ENCODE results near the gene CFAP77.

CFAP77 gene

DNA sequence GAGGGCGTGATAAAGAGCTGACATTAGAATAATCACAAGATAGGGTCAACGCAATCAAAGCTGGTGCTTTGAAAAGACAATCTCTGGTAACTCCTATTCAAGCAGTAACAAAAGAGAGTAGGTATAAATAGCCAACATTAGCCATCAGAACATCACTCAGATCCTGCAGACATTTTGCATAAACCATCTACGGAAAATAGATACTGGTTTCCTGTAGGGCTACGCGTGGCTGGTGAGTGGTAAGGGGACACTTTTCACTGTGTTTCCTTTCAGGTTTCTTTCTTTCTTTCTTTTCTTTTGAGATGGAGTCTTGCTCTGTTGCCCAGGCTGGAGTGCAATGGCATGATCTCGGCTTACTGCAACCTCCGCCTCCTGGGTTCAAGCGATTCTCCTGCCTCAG lies 25.6 kb upstream of the CFAP77 start:
- H3K4me3 ChIP-seq (ENCODE audit: low read length), result no peak overlapping the region
- no peaks in the 10 kb centered on the region for H3K4me1 ChIP-seq (ENCODE audit: control insufficient read depth, insufficient read depth, low read length)
- no peak overlapping the region for H3K9ac ChIP-seq (ENCODE audit: low read length)
- H3K36me3 ChIP-seq (ENCODE audit: control insufficient read depth, insufficient read depth, low read length), result peaks cover 18% of the 10 kb centered on the region
- no peaks in the 10 kb centered on the region for H3K27me3 ChIP-seq (ENCODE audit: control insufficient read depth, insufficient read depth, low read length)
- no peak overlapping the region for H3K27ac ChIP-seq (ENCODE audit: low read depth, low read length)

DNA sequence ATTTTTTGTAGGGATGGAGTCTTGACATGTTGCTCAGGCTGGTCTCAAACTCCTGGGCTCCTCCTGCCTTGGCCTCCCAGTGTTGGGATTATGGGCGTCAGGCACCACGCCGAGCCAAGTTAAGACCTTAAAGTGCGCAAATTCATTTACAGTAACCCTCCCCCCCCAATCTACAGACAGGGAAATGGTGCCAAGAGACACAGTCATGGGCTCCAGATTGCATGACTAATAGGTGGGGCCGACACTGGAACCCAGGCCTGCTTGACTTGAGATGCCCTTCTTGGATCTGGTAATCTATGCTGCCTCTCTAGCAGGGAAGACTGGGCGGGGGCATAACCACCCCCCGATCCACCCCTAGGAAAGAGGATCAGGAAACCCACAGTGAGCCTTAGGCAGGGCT lies 22.9 kb upstream of the CFAP77 start:
- peaks cover 32% of the 10 kb centered on the region for H3K36me3 ChIP-seq (ENCODE audit: control insufficient read depth, insufficient read depth, low read length)
- no peak overlapping the region for H3K27ac ChIP-seq (ENCODE audit: low read depth, low read length)
- H3K4me3 ChIP-seq (ENCODE audit: low read length), result no peak overlapping the region
- no peak overlapping the region for H3K9ac ChIP-seq (ENCODE audit: low read length)
- H3K27me3 ChIP-seq (ENCODE audit: control insufficient read depth, insufficient read depth, low read length), result no peaks in the 10 kb centered on the region
- H3K4me1 ChIP-seq (ENCODE audit: control insufficient read depth, insufficient read depth, low read length), result no peaks in the 10 kb centered on the region

DNA sequence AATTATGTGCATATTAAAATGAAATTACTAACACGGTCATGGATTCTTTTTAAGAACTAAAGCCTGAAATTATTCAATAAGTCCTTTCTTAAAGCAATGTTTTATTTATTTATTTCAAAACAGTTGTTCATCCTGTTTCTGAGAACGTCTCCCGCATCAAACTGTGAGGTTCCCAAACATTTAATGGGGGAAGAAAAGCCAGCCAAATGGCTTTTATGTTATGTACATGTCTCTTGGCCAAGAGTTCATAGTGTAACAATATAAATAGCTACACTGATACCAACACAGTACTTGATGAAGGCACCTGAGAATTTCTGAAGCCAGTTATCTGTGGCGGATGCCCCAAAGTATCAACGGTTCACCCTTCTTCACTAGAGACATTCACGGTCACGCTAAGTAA lies 19.0 kb upstream of the CFAP77 start:
- H3K4me3 ChIP-seq (ENCODE audit: low read length), result no peak overlapping the region
- H3K27me3 ChIP-seq (ENCODE audit: control insufficient read depth, insufficient read depth, low read length), result no peaks in the 10 kb centered on the region
- no peak overlapping the region for H3K9ac ChIP-seq (ENCODE audit: low read length)
- H3K4me1 ChIP-seq (ENCODE audit: control insufficient read depth, insufficient read depth, low read length), result no peaks in the 10 kb centered on the region
- H3K36me3 ChIP-seq (ENCODE audit: control insufficient read depth, insufficient read depth, low read length), result peaks cover 32% of the 10 kb centered on the region
- no peak overlapping the region for H3K27ac ChIP-seq (ENCODE audit: low read depth, low read length)

DNA sequence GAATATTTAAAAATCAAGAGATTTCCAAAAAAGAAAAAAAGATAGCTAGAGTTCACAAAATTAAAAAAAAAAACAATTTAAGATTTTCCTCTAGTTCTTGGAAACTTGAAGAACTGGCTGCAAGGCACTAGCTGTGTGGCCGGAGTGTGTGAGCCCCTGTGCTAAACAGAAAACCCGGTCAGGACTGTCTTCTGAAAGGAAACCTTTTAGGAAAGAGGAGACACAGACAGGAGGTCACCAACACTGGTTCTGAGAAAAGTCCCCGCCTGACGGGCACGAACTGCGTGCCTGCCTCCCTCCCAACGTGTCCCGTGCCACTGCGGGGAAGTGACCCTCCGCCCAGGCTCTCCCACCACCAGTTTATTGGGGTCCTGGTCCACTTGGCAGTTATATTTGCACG lies 18.6 kb upstream of the CFAP77 start:
- H3K27ac ChIP-seq (ENCODE audit: low read depth, low read length), result no peak overlapping the region
- peaks cover 35% of the 10 kb centered on the region for H3K36me3 ChIP-seq (ENCODE audit: control insufficient read depth, insufficient read depth, low read length)
- H3K4me1 ChIP-seq (ENCODE audit: control insufficient read depth, insufficient read depth, low read length), result no peaks in the 10 kb centered on the region
- H3K9ac ChIP-seq (ENCODE audit: low read length), result no peak overlapping the region
- H3K4me3 ChIP-seq (ENCODE audit: low read length), result no peak overlapping the region
- H3K27me3 ChIP-seq (ENCODE audit: control insufficient read depth, insufficient read depth, low read length), result no peaks in the 10 kb centered on the region

DNA sequence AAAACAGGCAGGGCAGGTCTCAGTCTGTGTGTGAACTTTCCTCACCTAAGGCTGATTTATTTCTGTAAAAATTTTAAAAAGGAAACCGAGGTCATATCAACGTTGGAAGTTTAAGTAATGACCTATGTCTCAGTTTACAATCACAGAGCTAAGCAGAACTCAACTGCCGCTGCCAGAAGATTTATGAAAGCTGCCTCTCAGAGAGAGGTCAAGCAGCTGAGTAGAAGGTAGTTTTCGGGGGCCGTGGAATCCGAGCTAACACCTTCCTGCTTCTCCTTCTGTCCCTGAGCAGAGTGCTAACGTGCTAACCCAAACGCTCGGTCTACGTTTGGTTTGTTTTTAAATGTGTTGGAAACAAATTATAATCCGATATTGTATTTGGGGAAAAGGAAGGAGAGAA lies 14.5 kb upstream of the CFAP77 start:
- H3K27me3 ChIP-seq (ENCODE audit: control insufficient read depth, insufficient read depth, low read length), result no peaks in the 10 kb centered on the region
- peaks cover 37% of the 10 kb centered on the region for H3K36me3 ChIP-seq (ENCODE audit: control insufficient read depth, insufficient read depth, low read length)
- H3K9ac ChIP-seq (ENCODE audit: low read length), result no peak overlapping the region
- no peak overlapping the region for H3K27ac ChIP-seq (ENCODE audit: low read depth, low read length)
- H3K4me3 ChIP-seq (ENCODE audit: low read length), result no peak overlapping the region
- H3K4me1 ChIP-seq (ENCODE audit: control insufficient read depth, insufficient read depth, low read length), result no peaks in the 10 kb centered on the region

DNA sequence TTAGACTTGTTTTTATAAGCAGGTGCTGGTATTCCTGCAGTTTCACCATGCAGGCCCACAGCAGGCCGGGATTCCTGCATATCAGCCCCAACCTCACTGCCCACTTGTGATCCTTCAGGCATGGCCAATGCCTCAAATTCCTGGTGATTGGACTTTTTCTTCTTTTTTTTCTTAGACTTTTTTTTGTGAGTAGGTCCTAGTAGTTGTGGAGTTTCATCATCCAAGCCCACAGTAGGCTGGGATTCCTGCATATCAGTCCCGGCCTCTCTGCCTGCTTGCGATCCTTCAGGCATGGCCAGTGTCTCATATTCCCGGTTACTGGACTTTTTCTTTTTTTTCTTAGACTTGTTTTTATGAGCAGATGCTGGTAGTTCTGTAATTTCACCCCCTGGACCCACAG lies 8.2 kb upstream of the CFAP77 start:
- Histone ChIP-seq H3K27me3 (ENCODE audit: control insufficient read depth, insufficient read depth, low read length) (no peaks in the 10 kb centered on the region), H3K36me3 (ENCODE audit: control insufficient read depth, insufficient read depth, low read length) (peaks cover 21% of the 10 kb centered on the region), H3K4me1 (ENCODE audit: control insufficient read depth, insufficient read depth, low read length) (peaks cover 4% of the 10 kb centered on the region), H3K4me3 (ENCODE audit: low read length) (no peak overlapping the region), H3K27ac (ENCODE audit: low read depth, low read length) (no peak overlapping the region), H3K9ac (ENCODE audit: low read length) (no peak overlapping the region)

DNA sequence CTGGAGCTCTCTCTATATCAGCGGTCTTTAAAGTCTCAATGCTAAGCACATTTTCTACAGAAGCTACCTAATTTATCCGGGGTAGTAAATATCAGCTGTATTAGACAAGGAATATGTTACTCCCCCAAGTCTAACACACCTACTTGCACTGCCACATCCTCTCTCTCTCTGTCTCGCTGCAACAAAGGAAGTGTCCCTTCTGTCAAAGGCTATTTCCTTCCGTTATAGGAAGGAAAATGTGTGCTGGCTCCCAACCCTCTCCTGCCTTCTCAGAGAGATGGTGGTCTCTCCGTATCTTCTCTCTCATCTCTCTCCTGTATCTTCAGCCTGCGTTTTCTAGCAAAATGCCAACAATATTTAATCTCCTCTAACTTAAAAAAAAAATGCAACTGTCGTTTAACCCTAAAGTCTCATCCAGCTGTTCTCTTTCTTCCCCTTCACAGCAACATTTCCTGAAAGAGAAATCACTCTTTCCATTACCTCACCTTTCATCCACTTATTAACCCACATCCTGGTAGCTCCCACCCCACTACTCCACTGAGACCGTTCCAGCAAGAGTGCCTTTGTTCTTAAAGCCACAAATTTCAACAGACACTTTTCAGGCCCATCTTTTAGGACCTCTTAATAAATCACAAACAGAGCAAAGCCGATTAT lies 5.7 kb upstream of the CFAP77 start:
- Histone ChIP-seq H3K27me3 (ENCODE audit: control insufficient read depth, insufficient read depth, low read length) (no peaks in the 10 kb centered on the region), H3K4me3 (ENCODE audit: low read length) (no peak overlapping the region), H3K27ac (ENCODE audit: low read depth, low read length) (no peak overlapping the region), H3K4me1 (ENCODE audit: control insufficient read depth, insufficient read depth, low read length) (peaks cover 7% of the 10 kb centered on the region), H3K36me3 (ENCODE audit: control insufficient read depth, insufficient read depth, low read length) (peaks cover 8% of the 10 kb centered on the region), H3K9ac (ENCODE audit: low read length) (no peak overlapping the region)

DNA sequence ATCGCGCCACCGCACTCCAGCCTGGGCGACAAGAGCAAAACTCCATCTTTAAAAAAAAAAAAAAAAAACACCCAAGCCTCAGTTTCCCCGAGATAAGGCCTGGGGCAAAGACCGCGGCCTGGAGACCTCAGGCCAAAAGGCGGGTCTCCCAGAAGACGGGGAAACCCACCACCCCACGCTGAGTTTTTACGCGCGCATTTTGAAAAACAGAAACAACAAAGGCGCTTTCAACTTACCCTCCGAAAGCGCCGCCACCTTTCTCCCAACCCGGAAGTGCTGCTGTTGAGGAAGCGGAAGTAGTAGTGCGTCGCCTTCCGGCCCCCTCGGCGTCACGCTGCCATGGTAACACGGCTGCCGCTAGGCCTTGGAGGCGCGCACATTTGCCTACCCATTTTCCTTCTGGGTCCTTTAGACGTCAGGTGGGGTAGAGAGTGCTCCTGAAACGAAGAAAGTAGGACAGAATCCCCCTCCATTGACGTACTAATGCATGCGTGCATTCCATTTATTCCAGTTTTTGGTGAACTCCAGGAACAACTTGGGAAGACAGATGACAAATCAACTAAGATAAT lies 3.4 kb upstream of the CFAP77 start, which contains the start of gene TTF1:
Gene TTF1, minus strand, starts transcription at position 287 of the 569 bp plus-strand sequence. CDS start 4,019 bp downstream, outside the sequence.
- Histone ChIP-seq H3K27me3 (ENCODE audit: control insufficient read depth, insufficient read depth, low read length) (peaks cover 6% of the 10 kb centered on the region), H3K4me3 (ENCODE audit: low read length) (peak within 1 kb of the TSS; percentile 86), H3K9ac (ENCODE audit: low read length) (no peak within 1 kb of the TSS), H3K27ac (ENCODE audit: low read depth, low read length) (no peak within 1 kb of the TSS), H3K36me3 (ENCODE audit: control insufficient read depth, insufficient read depth, low read length) (peaks cover 4% of the 10 kb centered on the region), H3K4me1 (ENCODE audit: control insufficient read depth, insufficient read depth, low read length) (peaks cover 7% of the 10 kb centered on the region)

DNA sequence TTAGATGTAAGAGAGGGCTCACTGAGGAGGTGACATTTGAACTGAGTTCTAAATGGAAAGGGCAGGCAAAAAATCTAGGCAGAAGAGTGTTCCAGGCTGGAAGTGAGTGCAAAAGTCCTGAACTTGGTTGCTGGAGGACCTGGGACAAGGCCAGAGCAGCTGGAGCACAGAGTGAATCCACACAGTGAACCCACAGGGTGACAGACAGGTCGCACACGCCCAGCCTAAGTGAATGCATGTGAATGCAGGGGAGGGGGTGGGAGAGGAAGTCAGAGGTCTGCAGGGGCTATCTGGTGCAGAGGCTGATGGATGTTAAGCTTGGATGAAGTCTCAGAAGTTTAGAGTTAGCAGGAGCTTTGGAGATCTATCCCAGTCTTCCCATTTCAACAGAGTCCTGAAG lies 2.8 kb upstream of the CFAP77 start:
- Histone ChIP-seq H3K36me3 (ENCODE audit: control insufficient read depth, insufficient read depth, low read length) (peaks cover under 1% of the 10 kb centered on the region), H3K9ac (ENCODE audit: low read length) (no peak overlapping the region), H3K27ac (ENCODE audit: low read depth, low read length) (no peak overlapping the region), H3K27me3 (ENCODE audit: control insufficient read depth, insufficient read depth, low read length) (peaks cover 12% of the 10 kb centered on the region), H3K4me1 (ENCODE audit: control insufficient read depth, insufficient read depth, low read length) (peaks cover 7% of the 10 kb centered on the region), H3K4me3 (ENCODE audit: low read length) (peak overlapping the region; percentile 86)

DNA sequence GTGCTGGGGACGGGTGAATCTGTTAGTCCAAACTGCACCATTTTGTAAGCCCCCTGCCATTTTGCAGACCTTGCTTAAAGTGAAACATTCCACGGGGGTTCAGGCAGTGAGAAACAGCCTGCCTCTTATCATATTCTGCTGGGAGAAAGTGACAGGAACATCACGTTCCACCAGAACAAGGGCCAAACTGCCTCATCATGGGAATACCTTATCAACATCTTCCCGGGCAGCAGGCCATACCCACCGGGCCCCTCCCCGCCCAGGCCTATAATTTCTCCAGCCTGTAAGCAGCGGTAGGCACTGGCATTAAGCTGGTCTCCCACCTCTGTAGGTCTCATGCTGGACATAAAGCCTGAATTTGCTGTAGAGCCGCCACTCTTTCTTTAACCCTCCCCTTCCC lies 1.5 kb upstream of the CFAP77 start:
- Histone ChIP-seq H3K27me3 (ENCODE audit: control insufficient read depth, insufficient read depth, low read length) (peaks cover 14% of the 10 kb centered on the region), H3K27ac (ENCODE audit: low read depth, low read length) (no peak overlapping the region), H3K4me3 (ENCODE audit: low read length) (no peak overlapping the region), H3K9ac (ENCODE audit: low read length) (no peak overlapping the region), H3K4me1 (ENCODE audit: control insufficient read depth, insufficient read depth, low read length) (peaks cover 7% of the 10 kb centered on the region), H3K36me3 (ENCODE audit: control insufficient read depth, insufficient read depth, low read length) (no peaks in the 10 kb centered on the region)

DNA sequence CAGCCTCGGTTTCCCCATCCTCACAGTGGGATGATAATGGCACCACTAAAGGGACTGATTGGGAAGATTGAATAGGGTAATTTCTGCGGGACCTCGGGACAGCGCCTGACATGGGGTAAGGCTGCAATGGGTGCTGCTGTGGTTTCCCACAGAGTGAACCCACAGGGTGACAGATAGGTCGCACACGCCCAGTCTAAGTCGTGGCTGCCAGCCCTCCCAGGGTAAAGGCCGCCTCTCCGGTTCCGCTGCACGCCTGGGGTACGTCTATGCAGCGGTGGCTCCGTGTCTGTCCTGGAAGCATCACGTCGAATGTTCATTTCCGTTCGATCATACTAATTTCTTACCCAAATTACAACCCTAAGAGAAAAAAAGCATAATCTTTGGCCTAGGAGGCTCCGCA lies 631 bp downstream of the CFAP77 start:
- H3K4me3 ChIP-seq (ENCODE audit: low read length), result peak overlapping the region; percentile 54
- H3K4me1 ChIP-seq (ENCODE audit: control insufficient read depth, insufficient read depth, low read length), result peaks cover 7% of the 10 kb centered on the region
- H3K36me3 ChIP-seq (ENCODE audit: control insufficient read depth, insufficient read depth, low read length), result no peaks in the 10 kb centered on the region
- no peak overlapping the region for H3K27ac ChIP-seq (ENCODE audit: low read depth, low read length)
- no peak overlapping the region for H3K9ac ChIP-seq (ENCODE audit: low read length)
- peaks cover 18% of the 10 kb centered on the region for H3K27me3 ChIP-seq (ENCODE audit: control insufficient read depth, insufficient read depth, low read length)

DNA sequence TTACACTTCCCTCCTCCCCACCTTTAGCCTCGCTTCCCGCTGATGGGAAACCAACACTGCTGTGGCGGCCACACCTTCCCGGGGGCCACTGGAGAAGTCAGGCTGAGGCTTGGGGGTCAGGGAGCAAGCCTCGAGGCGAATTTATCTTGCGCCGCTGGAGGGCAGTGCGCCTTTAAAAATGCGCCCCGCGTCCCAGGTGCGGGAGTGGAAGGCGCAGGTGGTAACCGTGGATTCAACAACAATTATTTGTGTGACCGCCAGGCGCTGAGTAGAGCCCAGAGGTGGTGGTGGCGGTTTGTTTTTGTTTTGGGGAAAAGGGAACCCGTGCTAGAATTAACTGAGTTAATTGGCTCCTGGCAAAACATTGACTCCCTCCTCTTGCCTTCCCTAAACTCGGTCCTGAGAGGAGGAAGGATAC lies 1.1 kb downstream of the CFAP77 start:
- Histone ChIP-seq H3K9ac (ENCODE audit: low read length) (no peak overlapping the region), H3K36me3 (ENCODE audit: control insufficient read depth, insufficient read depth, low read length) (no peaks in the 10 kb centered on the region), H3K4me3 (ENCODE audit: low read length) (peak overlapping the region; percentile 54), H3K27ac (ENCODE audit: low read depth, low read length) (no peak overlapping the region), H3K27me3 (ENCODE audit: control insufficient read depth, insufficient read depth, low read length) (peaks cover 20% of the 10 kb centered on the region), H3K4me1 (ENCODE audit: control insufficient read depth, insufficient read depth, low read length) (peaks cover 4% of the 10 kb centered on the region)

DNA sequence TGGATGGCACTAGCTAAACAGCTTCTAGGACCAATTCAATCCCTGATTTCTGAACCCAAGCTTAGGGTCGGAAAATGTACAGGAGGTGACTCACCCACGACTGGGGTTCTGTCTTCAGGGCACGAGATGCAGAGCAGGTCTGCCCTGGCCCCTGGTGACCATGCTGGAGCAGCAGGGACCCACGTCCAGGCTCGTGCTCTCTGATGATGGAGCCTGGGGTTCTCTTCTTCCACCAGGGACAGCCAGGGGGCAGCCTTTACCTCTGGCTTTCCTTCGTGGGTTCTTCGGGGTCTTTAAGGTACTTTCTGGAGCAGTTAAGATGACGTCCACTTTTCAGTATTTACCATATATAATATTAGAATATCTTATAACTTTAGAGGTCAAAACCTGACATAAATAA lies 2.1 kb downstream of the CFAP77 start:
- no peak overlapping the region for H3K9ac ChIP-seq (ENCODE audit: low read length)
- no peak overlapping the region for H3K4me3 ChIP-seq (ENCODE audit: low read length)
- H3K4me1 ChIP-seq (ENCODE audit: control insufficient read depth, insufficient read depth, low read length), result peaks cover 2% of the 10 kb centered on the region
- no peaks in the 10 kb centered on the region for H3K36me3 ChIP-seq (ENCODE audit: control insufficient read depth, insufficient read depth, low read length)
- H3K27ac ChIP-seq (ENCODE audit: low read depth, low read length), result no peak overlapping the region
- H3K27me3 ChIP-seq (ENCODE audit: control insufficient read depth, insufficient read depth, low read length), result peaks cover 20% of the 10 kb centered on the region

All from rectal smooth muscle tissue (tissue), 1 donor.